GM23248 (cell line): ENCODE results near the gene PLAU. TPM values are rescaled to one million over a fixed set of nuclear protein-coding genes. Genes with fewer than 3 reads are reported as not detected.
"Not testable (repeated sequence)": the region's sequence is repeated elsewhere in the genome, so short reads cannot be mapped to it uniquely, and the experiment has no call there.

Source experiments
- DNase-seq: peaks from one replicate; pipeline ENCODE4 v3.0.0-alpha.2; 2015
- H2AFZ ChIP-seq: fragments of 200-600 bp; sonication (generic); 2 replicates; pipeline ENCODE4 v1.6.1; 2016; ENCODE audit warnings: antibody characterized with exemption
- H3F3A ChIP-seq: fragments of 200-600 bp; sonication (generic); 2 replicates; pipeline ENCODE4 v1.6.1; 2016; ENCODE audit warnings: mild to moderate bottlenecking, antibody characterized with exemption, mixed run types; ENCODE audit not compliant: insufficient read depth
- H3K27ac ChIP-seq: fragments of 200-600 bp; sonication (generic); 2 replicates; pipeline ENCODE4 v1.5.1; 2016; ENCODE audit warnings: mild to moderate bottlenecking
- H3K27me3 ChIP-seq: fragments of 200-600 bp; sonication (generic); replicated peaks from 2 replicates; pipeline ENCODE4 v1.6.1; 2016; ENCODE audit warnings: mild to moderate bottlenecking; ENCODE audit not compliant: insufficient read depth
- H3K36me3 ChIP-seq: fragments of 200-600 bp; sonication (generic); 2 replicates; pipeline ENCODE4 v1.6.1; 2016; ENCODE audit warnings: low read depth, mild to moderate bottlenecking
- H3K4me1 ChIP-seq: fragments of 200-600 bp; sonication (generic); 2 replicates; pipeline ENCODE4 v1.6.1; 2016; ENCODE audit warnings: mild to moderate bottlenecking; ENCODE audit not compliant: insufficient read depth
- H3K4me2 ChIP-seq: fragments of 200-600 bp; sonication (generic); one replicate; pipeline ENCODE4 v1.6.1; 2016; ENCODE audit warnings: mild to moderate bottlenecking; ENCODE audit not compliant: unreplicated experiment
- H3K4me3 ChIP-seq: fragments of 200-600 bp; sonication (generic); 2 replicates; pipeline ENCODE4 v1.5.1; 2016; ENCODE audit warnings: mild to moderate bottlenecking
- H3K79me2 ChIP-seq: fragments of 200-600 bp; sonication (generic); 2 replicates; pipeline ENCODE4 v1.6.1; 2016; ENCODE audit warnings: mild to moderate bottlenecking; ENCODE audit not compliant: insufficient read depth
- H3K9ac ChIP-seq: fragments of 200-600 bp; sonication (generic); 2 replicates; pipeline ENCODE4 v1.6.1; 2016; ENCODE audit warnings: mild to moderate bottlenecking
- H3K9me2 ChIP-seq: fragments of 200-600 bp; sonication (generic); 2 replicates; pipeline ENCODE4 v1.6.1; 2016; ENCODE audit warnings: mixed run types, mild to moderate bottlenecking, moderate library complexity; ENCODE audit not compliant: insufficient read depth
- H3K9me3 ChIP-seq: fragments of 200-600 bp; sonication (generic); one replicate; pipeline ENCODE4 v1.6.1; 2017; ENCODE audit warnings: low read depth
- H4K20me1 ChIP-seq: fragments of 200-600 bp; sonication (generic); 2 replicates; pipeline ENCODE4 v1.6.0; 2016; ENCODE audit not compliant: insufficient read depth
- EZH2 ChIP-seq: fragments of 200-600 bp; sonication (generic); IDR thresholded peaks from 2 replicates; pipeline ENCODE4 v1.6.1; 2018; ENCODE audit warnings: antibody characterized with exemption, mild to moderate bottlenecking; ENCODE audit not compliant: insufficient read depth, poor library complexity, severe bottlenecking
- EZH2phosphoT487 ChIP-seq: fragments of 200-600 bp; sonication (generic); IDR thresholded peaks from 2 replicates; pipeline ENCODE4 v1.6.1; 2018; ENCODE audit warnings: antibody characterized with exemption, moderate library complexity, mild to moderate bottlenecking, low read depth; ENCODE audit not compliant: insufficient read depth
- WGBS, 2 experiments: methylation state at CpG; one replicate each; pipeline ENCODE4 v1.1.6; 2015 to 2017; ENCODE audit warnings: low lambda C conversion rate in 2 of 2, low coverage in 1 of 2; ENCODE audit errors: missing lambda C conversion rate in 2 of 2; 5-methylcytosine and 5-hydroxymethylcytosine counted together
- in situ Hi-C: fragments of 300-500 bp; cut with MboI; formaldehyde crosslinking; loops from 2 replicates; pipeline ENCODE4 v1.15.0; 2020
- polyA plus RNA-seq: library from polyadenylated mRNA; unstranded; fragments of >200 nt; fragmentation: Nextera tagmentation; extraction: Ambion mirVana; gene quantifications from 2 replicates; pipeline ENCODE4 v1.2.1, GENCODE V29; 2016
- total RNA-seq: library from RNA; depleted of rRNA; stranded (reverse); fragments of >200 nt; shearing (Covaris generic); gene quantifications from 2 replicates; pipeline ENCODE4 v1.2.3, GENCODE V29; 2014; rRNA removed

The PLAU gene
- total and polyA plus RNA-seq, 2 experiments from 2014 or later, result 13.3 to 26.1 TPM

- TF ChIP-seq EZH2, result no peak
- no peak for TF ChIP-seq EZH2phosphoT487
- no peak overlapping the region for H3K27ac ChIP-seq
- no peak overlapping the region for H2AFZ ChIP-seq
- H3K4me1 ChIP-seq, result peaks cover 39% of the 10 kb centered on the region
- H3K4me2 ChIP-seq, result no peak overlapping the region
- DNase-seq, result no peak
- no peak overlapping the region for H3K4me3 ChIP-seq
- H3F3A ChIP-seq, result peaks cover 30% of the 10 kb centered on the region
- H3K36me3 ChIP-seq, result no peaks in the 10 kb centered on the region
- H3K79me2 ChIP-seq, result no peaks in the 10 kb centered on the region
- H3K9ac ChIP-seq, result no peak overlapping the region
- no peaks in the 10 kb centered on the region for H3K27me3 ChIP-seq
- no peaks in the 10 kb centered on the region for H3K9me3 ChIP-seq
- no peaks in the 10 kb centered on the region for H3K9me2 ChIP-seq
- H4K20me1 ChIP-seq, result no peaks in the 10 kb centered on the region
- 84 to 94% methylated on average over 2 of the region's 2 CpGs for WGBS, 2 experiments
- in situ Hi-C loops, result no loop called here
Measured at GRCh38 chr10:73964743-73965142, 53.8 kb downstream of the PLAU start.

DNA sequence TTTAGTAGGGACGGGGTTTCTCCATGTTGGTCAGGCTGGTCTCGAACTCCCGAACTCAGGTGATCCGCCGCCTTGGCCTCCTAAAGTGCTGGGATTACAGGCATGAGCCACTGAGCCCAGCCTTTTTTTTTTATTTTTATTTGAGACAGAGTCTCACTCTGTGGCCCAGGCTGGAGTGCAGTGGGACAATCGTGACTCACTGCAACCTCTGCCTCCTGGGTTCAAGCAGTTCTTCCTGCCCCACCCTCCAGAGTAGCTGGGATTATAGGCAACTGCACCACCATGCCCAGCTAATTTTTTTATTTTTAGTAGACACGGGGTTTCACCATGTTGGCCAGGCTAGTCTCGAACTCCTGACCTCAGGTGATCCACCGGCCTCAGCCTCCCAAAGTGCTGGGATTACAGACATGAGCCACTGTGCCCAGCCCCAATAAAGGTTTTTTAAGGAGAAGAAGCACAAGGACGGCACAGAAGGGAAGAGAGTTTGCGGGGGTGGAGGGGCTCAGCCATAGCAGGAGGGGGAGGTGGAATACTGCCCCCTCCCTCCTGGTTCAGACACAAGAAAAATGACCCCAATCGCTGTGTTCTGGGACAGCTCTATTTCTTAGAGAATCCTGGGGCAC lies 54.4 kb downstream of the PLAU start:
- H3K9me3 ChIP-seq, in situ Hi-C loops, H3K79me2 ChIP-seq, H3K36me3 ChIP-seq, H3K9me2 ChIP-seq, DNase-seq, H4K20me1 ChIP-seq, H3K27me3 ChIP-seq: not testable (repeated sequence)
- WGBS, 2 experiments, result 78 to 82% methylated on average over 12 of the region's 12 CpGs
- Histone ChIP-seq H3K4me1 (peaks cover 33% of the 10 kb centered on the region), H3K4me2 (peak overlapping the region; percentile 55), H3K9ac (peak overlapping the region; percentile 19; the same call in 1 of the 2 replicates), H3F3A (peaks cover 24% of the 10 kb centered on the region), H3K27ac (peak overlapping the region; percentile 68), H2AFZ (peak overlapping the region; percentile 69), H3K4me3 (peak overlapping the region; percentile 28; the same call in 1 of the 2 replicates)

GRCh38 chr10:73965890-73966768 lies 55.2 kb downstream of the PLAU start:
- no peaks in the 10 kb centered on the region for H3K27me3 ChIP-seq
- DNase-seq, result peak; percentile 98
- 5% methylated on average over 16 of the region's 16 CpGs for WGBS, 2 experiments
- H3F3A ChIP-seq, result peaks cover 22% of the 10 kb centered on the region
- peak overlapping the region; percentile 55 for H3K4me2 ChIP-seq
- no peak for TF ChIP-seq EZH2
- 0 out of 2 replicates have a peak, but pooled peaks have one; percentile 45 for TF ChIP-seq EZH2phosphoT487
- H2AFZ ChIP-seq, result peak overlapping the region; percentile 69
- in situ Hi-C loops, result no loop called here
- H3K9me3 ChIP-seq, result no peaks in the 10 kb centered on the region
- H3K27ac ChIP-seq, result peak overlapping the region; percentile 68
- H3K4me1 ChIP-seq, result peaks cover 31% of the 10 kb centered on the region
- no peaks in the 10 kb centered on the region for H4K20me1 ChIP-seq
- peak overlapping the region; percentile 28; the same call in 1 of the 2 replicates for H3K4me3 ChIP-seq
- H3K9ac ChIP-seq, result peak overlapping the region; percentile 19; the same call in 1 of the 2 replicates
- no peaks in the 10 kb centered on the region for H3K36me3 ChIP-seq
- H3K9me2 ChIP-seq, result no peaks in the 10 kb centered on the region
- H3K79me2 ChIP-seq, result no peaks in the 10 kb centered on the region

GRCh38 chr10:73967022-73967429 lies 56.1 kb downstream of the PLAU start:
- in situ Hi-C loops, result no loop called here

More at GRCh38 chr10:73967022-73967429, 56.1 kb downstream of the PLAU start:
- Histone ChIP-seq H3K9ac (no peak overlapping the region), H4K20me1 (no peaks in the 10 kb centered on the region), H3F3A (peaks cover 22% of the 10 kb centered on the region), H2AFZ (no peak overlapping the region; the same call in 1 of the 2 replicates), H3K27me3 (no peaks in the 10 kb centered on the region), H3K4me1 (peaks cover 31% of the 10 kb centered on the region), H3K4me2 (peak overlapping the region; percentile 12), H3K27ac (peak overlapping the region; percentile 68; the same call in 1 of the 2 replicates), H3K36me3 (no peaks in the 10 kb centered on the region), H3K9me3 (no peaks in the 10 kb centered on the region), H3K9me2 (no peaks in the 10 kb centered on the region), H3K4me3 (no peak overlapping the region), H3K79me2 (no peaks in the 10 kb centered on the region)
- DNase-seq, result no peak
- 88 to 96% methylated on average over 4 of the region's 4 CpGs for WGBS, 2 experiments
- no peak for TF ChIP-seq EZH2phosphoT487
- no peak for TF ChIP-seq EZH2

Other genes starting within 250 kb of the PLAU start
- 2.1 and 3.9 TPM in 2 replicates for gene AGAP5, start 213.0 kb upstream of the PLAU start, total RNA-seq
- gene AGAP5, start 213.0 kb upstream of the PLAU start, polyA plus RNA-seq, result 0.75 and 0.80 TPM in 2 replicates
- 75.6 and 87.1 TPM in 2 replicates for gene SEC24C, start 166.8 kb upstream of the PLAU start, total RNA-seq
- gene SEC24C, start 166.8 kb upstream of the PLAU start, polyA plus RNA-seq, result 30.6 and 31.4 TPM in 2 replicates
- 23.1 and 26.9 TPM in 2 replicates for gene CHCHD1, start 129.1 kb upstream of the PLAU start, total RNA-seq
- gene CHCHD1, start 129.1 kb upstream of the PLAU start, polyA plus RNA-seq, result 66.3 and 73.0 TPM in 2 replicates
- 44.4 and 61.5 TPM in 2 replicates for gene ZSWIM8, start 125.5 kb upstream of the PLAU start, total RNA-seq
- 24.3 and 25.5 TPM in 2 replicates for gene ZSWIM8, start 125.5 kb upstream of the PLAU start, polyA plus RNA-seq
- gene NDST2, start 99.5 kb upstream of the PLAU start, total RNA-seq, result 26.8 and 50.0 TPM in 2 replicates
- 27.4 and 30.9 TPM in 2 replicates for gene NDST2, start 99.5 kb upstream of the PLAU start, polyA plus RNA-seq
- 25.7 and 29.1 TPM in 2 replicates for gene CAMK2G, start 36.6 kb upstream of the PLAU start, total RNA-seq
- gene CAMK2G, start 36.6 kb upstream of the PLAU start, polyA plus RNA-seq, result 24.3 and 28.2 TPM in 2 replicates
- 235 and 265 TPM in 2 replicates for gene VCL, start 87.0 kb downstream of the PLAU start, total RNA-seq
- 177 and 180 TPM in 2 replicates for gene VCL, start 87.0 kb downstream of the PLAU start, polyA plus RNA-seq
- 22.4 and 35.6 TPM in 2 replicates for gene AP3M1, start 239.7 kb downstream of the PLAU start, total RNA-seq
- 29.1 and 33.4 TPM in 2 replicates for gene AP3M1, start 239.7 kb downstream of the PLAU start, polyA plus RNA-seq
- gene ADK, start 240.1 kb downstream of the PLAU start, total RNA-seq, result 29.3 and 43.7 TPM in 2 replicates
- gene ADK, start 240.1 kb downstream of the PLAU start, polyA plus RNA-seq, result 72.5 and 75.1 TPM in 2 replicates